GM08714 (cell line): ENCODE results near the gene TACC3.

Source experiments
- H3K4me3 ChIP-seq: fragments of 200-500 bp; sonication (Bioruptor generic); 2 replicates; pipeline ENCODE4 v1.5.1; 2014; ENCODE audit warnings: mild to moderate bottlenecking, low read length, inconsistent platforms
- ZNF274 ChIP-seq: IDR thresholded peaks from 2 replicates; pipeline ENCODE4 v1.6.1; 2012; ENCODE audit warnings: mild to moderate bottlenecking, low read depth, low read length

Gene TACC3

DNA sequence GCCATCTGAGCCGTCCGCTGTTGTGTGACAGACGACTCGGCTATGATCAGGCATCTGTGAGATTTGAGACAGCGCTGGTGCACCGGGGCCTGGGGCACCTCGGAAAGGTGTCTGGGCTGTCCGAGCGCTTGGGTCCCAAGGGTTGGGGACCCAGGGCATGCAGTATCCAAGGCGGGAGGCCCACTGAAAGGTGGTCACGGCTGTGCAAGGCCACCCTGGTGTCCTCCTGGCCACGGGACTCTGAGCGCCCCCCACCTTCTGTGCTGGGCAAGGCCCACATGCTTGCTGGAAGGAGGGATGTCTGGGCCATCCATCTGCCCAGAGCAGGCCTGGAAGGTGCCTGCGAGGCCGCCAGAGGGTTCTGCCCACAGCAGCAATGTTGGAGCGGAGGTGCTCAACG is 19.9 kb downstream of the TACC3 start:
- no peak for TF ChIP-seq ZNF274

DNA sequence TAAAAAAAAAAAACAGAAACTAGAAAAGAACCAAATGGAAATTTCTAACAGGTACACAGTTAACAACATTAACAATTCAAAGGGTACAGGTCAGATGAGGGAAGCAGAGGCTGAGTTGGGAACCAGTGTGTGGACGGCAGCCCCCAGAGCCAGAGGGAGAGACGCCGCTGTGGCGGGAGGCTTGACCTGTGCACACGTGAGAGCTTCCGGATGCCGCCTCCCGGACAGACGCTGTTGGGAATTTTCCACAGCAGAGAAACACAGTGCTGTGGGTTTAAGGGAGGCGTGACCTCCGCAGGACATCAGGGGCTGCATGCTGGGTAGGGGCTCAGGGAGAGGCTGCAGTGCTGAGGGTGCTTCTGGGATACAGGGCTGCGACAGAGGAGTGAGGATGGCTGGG is 22.2 kb downstream of the TACC3 start:
- TF ChIP-seq ZNF274 = no peak
- no peak overlapping the region for H3K4me3 ChIP-seq

More for the DNA sequence above, 19.9 kb downstream of the TACC3 start:
- H3K4me3 ChIP-seq = no peak overlapping the region

DNA sequence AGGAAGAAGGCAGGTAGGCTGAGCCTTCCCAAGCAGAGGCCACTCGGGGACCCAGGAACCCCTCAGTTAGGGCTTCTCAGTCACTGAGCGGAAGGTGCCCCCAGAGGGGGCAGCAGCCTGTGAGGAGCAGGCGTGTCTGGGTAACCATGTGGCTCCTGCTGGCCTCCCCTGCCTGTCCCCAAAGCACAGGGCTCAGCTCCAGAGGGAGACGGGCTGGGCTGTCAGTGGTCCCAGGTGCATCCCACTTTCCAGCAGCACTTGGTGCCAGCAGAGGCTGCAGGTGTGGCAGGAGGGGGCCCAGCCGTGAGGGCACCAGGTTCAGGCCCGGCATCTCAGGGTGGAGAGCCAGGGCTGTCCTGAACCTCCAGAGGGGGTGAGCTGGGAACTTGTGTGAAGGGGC is 22.7 kb downstream of the TACC3 start:
- no peak overlapping the region for H3K4me3 ChIP-seq
- TF ChIP-seq ZNF274 = no peak

DNA sequence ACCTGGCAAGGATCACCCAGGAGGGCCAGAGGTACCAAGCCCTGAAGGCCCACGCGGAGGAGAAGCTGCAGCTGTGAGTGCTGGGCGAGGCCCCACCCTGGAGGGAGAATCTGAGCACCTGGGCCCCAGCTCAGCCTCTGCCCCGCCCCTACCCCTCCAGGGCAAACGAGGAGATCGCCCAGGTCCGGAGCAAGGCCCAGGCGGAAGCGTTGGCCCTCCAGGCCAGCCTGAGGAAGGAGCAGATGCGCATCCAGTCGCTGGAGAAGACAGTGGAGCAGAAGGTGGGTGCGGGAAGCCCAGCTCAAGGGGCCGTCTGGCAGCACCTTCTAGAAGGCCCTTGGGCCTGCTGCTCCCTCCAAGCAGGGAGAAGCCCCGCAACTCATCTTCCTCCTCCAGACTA is 23.2 kb downstream of the TACC3 start:
- no peak for TF ChIP-seq ZNF274
- no peak overlapping the region for H3K4me3 ChIP-seq

DNA sequence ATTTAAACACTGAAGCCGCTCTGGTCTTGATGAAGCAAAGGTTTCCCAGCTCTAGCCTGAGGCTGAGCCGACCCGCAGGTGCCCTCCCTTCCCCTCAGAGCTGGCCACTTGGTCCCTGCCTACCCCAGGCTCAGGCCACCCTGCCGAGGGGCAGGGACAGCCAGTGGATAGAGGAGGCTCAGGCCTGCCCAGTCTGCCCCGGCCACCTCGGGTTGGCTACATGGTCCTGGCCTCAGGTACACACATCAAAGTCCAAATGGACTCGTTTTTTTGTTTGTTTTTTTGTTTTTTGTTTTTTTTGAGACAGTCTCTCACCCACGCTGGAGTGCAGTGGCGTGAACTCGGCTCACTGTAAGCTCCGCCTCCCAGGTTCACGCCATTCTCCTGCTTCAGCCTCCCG is 23.8 kb downstream of the TACC3 start:
- no peak overlapping the region for H3K4me3 ChIP-seq
- no peak for TF ChIP-seq ZNF274

DNA sequence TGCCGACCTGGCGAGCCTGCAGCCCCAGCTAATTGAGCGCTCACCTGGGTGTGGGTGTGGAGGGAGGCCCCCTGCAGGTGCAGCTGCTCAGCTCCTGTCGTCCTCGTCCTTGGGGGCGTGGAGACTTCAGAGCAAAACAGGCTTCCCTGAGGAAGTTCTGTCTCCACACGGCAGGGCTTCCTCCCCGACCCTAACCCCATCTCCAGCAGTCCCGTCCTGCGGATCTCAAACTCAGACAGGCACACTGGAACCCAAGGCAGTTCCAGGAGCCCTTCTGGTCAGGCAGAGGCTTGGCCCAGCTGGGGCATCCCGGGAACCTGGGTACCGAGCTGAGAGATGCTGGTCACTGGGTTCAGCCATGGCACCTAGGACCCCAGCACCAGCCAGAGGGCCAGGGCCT is 24.4 kb downstream of the TACC3 start:
- no peak overlapping the region for H3K4me3 ChIP-seq
- no peak for TF ChIP-seq ZNF274

DNA sequence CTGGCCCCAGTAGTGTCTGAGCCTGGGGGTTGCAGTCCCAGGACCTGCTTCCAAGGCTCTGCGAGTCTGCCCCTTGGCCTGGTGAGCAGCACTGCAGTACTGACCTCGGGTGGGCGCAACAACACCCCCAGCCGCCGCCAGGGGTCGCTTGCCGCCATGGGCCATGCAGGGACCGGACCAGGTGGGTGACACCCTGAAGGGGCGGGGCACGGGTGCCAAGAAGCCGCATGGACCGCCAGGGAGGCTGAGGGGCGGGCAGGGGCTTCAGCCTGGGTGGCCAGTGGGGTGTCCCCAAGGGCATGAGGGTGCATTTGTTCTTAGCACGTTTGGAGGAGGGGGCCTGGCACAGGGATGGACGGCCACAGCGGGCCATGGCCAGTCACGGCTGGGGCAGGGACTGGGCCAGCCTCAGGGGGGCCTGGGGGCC is 25.0 kb downstream of the TACC3 start:
- no peak overlapping the region for H3K4me3 ChIP-seq
- TF ChIP-seq ZNF274 = no peak

DNA sequence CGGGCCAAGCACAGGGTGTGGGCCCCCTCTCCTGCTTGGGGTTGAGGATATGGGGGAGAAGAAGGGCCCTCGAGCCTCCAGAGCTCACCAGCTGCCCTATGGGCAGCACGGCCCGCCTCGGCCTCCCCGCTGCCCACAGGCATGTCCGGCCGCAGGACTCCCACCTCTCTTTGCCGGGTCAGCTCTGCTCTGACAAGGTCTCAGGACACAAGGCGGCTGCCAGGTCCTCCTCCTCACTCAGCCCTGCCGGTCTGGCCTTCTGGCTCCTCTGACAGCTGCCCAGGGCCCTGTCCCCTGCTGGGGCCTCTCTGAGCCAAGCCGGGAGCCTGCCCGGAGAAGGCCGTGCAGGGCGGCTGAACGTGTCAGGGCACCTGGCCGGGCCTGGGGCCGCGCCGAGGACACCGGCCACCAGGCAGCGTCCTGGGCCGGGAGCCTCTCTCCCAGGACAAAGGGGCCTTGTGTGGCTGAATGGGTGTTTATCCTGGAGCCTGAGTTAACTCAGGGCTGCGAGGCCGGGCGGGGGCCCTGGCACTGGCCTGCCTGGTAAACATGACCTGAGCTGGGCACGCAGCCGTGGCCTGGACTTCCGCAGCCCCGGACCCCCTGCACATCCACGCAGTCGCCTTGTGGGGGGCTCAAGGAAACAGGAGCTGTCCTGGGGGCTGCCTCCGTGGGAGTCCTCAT is 25.7 kb downstream of the TACC3 start:
- no peak for TF ChIP-seq ZNF274
- H3K4me3 ChIP-seq = no peak overlapping the region

DNA sequence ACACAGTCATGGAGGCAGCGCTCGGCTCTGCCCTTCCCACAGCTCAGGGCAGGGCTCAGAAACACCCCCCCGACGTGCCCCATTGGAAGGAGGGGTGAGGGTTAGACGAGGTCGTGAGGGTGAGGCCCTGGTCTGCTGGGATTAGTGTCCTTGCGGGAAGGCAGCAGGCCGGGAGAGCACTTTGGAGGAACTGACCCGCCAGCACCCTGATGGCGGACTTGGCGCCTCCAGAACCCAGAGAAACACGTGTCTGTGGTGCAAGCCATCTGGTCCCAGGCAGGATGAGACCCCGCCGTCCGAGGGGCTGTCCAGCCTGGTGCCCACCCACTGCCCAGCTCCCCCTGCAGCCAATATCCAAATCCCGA is 26.3 kb downstream of the TACC3 start:
- H3K4me3 ChIP-seq = no peak overlapping the region
- no peak for TF ChIP-seq ZNF274

DNA sequence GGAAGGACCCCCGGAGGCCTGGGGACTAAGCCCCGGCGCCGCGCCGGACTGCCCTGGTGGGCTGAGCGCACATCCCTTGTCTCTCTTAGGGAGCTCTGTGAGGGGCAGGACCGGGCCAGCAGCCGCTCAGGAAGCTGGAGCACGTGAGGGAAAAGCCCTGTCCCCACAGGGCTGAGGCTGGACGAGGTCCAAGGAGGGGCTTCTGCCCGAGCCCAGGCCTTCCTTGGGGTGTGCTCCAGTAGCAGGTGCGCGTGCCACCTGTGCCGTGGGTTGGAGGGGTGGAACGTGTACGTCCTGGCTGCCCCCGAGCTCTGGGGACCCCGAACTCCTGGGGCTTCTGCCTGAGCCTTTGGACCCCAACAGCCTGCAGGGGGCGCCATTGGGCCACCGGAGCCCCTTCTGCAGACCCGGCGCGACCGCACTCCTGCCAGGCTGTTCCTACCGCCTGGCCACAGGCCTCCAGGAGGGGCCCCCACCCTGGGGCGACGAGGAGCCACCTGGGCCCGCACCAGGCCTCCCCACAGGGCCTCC is 27.2 kb downstream of the TACC3 start:
- H3K4me3 ChIP-seq = no peak overlapping the region
- TF ChIP-seq ZNF274 = no peak

DNA sequence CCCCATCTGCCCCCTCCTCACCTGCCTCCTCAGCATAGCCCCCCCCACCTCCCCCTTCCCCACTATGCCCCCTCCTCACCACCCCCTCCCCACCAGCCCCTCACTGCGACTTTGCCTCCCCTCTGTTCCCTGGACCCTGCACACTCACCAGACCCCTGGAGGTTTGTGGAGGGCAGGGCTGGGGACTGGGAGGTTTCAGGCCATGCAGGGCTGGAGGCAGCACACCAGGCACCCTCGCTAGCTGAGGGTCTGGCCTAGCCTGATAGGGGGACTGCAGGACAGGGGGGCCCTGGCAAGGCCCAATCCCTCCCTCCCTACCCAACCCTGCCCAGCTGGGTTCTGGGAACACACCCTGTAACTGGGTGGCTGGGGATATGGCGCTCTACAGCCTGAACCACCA is 28.0 kb downstream of the TACC3 start:
- no peak for TF ChIP-seq ZNF274
- H3K4me3 ChIP-seq = no peak overlapping the region

DNA sequence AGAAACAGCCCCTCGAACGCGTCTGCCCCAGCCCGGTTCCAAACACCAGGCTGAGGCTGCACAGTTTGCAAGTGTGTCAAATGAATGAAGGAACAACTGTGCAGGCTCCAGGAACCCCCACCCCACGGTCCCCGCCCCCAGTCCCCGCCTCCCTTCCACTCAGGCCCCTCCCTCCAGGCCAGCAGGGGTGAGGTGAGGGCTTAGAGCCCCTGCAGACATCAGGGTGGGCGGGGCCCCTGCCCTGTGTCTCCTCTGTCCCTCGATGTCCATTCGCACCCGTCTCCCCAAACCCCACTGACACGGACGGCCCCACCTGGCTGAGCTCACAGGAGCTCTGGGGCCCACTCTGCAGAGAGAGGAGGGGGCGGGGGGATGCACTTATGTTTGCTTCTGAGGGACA is 28.5 kb downstream of the TACC3 start:
- no peak overlapping the region for H3K4me3 ChIP-seq
- TF ChIP-seq ZNF274 = no peak

DNA sequence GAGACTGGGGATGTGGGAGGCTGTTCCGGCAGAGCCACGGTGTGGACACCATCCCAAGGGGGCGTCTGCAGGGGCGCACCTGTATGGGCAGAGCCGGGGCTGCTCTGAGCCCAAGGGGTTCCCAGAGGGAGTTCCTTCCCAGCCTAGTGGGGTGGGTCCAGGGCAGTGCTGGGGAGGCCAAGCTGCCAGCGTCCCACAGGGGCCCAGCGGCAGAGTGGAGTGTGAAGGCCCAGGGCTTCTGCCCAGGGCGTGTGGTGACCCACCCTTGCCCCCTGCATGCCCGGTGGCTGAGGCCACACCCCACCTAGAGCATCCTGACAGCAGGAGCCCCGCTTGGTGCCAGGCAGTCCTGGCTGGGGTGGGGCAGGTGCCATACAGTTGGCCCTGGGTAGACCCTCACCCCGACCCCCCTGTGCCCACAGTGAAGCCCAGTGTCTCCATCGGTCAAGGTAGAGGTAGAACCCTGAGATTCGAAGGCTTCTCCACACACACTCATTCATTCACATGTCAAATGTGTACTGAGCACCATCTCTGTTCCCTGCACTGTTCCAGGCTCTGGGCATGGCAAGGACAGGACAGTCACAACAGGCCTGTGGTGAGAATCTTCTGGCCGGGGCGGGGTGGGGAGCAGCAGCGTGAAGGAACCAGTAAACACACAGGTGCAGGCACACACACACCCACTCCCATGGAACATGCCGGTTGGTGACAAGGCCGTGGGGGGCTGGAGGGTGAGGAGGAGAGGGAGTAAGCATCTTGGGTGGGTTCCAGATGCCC is 29.2 kb downstream of the TACC3 start:
- TF ChIP-seq ZNF274 = no peak
- H3K4me3 ChIP-seq = no peak overlapping the region

DNA sequence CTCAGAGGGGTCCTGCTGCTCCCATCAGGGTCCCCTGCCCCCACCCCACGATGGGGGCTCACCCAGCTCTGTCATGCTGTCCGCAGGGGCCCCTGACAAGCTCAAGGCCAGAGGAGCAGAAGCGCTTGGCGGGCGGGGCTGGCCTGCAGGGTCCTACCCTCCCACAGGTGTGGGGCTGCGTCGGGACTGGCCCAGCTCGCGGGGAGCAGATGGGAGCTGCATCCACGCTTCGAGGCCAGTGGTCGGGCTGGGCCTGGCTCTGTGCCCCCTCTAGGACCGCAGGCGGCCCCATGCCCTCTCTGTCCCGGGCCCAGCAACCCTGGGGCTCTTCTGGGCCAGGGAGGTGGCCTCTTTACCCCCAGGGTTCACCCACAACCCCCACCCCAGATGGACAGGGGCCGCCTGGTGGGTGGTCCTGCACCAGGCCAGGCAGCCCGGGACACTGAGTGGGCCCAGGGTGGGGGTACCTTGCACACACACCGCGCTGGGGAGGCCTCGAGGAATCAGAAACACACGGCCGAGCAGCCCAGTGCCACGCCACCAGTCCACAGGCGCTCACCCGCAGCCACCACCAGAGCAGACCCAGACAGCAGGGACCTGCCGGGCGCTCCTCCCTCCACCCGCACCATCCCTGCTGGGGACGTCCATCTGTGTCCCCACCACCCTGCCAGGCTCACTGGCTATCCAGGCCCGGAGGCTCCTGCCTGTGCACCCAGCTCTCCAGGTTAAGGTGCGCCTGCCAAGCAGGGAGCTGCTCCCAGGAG is 30.0 kb downstream of the TACC3 start:
- TF ChIP-seq ZNF274 = no peak
- no peak overlapping the region for H3K4me3 ChIP-seq

DNA sequence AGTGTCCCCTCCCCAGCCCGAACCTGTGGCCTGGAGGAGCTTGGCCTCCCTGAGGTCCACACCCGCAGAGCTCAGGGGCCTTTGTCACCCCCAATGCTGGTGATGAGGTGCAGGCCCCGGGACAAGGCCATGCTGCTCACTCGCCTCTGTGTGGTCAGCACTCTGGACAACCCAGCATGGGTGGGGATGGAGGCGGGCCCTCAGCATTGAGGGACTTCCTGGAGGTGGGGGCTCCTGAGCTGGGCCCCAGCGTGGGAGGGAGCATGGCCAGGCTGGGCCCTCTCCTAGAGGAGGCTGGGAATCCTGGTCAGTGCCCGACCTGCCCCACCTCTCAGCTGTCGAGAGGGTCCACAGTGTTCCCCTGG is 30.6 kb downstream of the TACC3 start:
- no peak overlapping the region for H3K4me3 ChIP-seq
- no peak for TF ChIP-seq ZNF274
